GM20000 (cell line): ENCODE results near the gene ALDH1L1.

ENCODE experiments used
- DNase-seq: peaks from one replicate; pipeline ENCODE4 v3.0.0; 2012; ENCODE audit warnings: low spot score
- CTCF ChIP-seq: IDR thresholded peaks from 2 replicates; pipeline ENCODE4 v1.5.1; 2012; ENCODE audit warnings: mild to moderate bottlenecking, control low read depth; ENCODE audit errors: extremely low read depth, missing control alignments

ALDH1L1 gene

GRCh38 chr3:126124148-126124868, 56.1 kb downstream of the ALDH1L1 start:
- DNase-seq = no peak
- TF ChIP-seq CTCF = no peak

- DNase-seq = no peak
- TF ChIP-seq CTCF = no peak
Observed at GRCh38 chr3:126121632-126122031, 58.8 kb downstream of the ALDH1L1 start.

DNA sequence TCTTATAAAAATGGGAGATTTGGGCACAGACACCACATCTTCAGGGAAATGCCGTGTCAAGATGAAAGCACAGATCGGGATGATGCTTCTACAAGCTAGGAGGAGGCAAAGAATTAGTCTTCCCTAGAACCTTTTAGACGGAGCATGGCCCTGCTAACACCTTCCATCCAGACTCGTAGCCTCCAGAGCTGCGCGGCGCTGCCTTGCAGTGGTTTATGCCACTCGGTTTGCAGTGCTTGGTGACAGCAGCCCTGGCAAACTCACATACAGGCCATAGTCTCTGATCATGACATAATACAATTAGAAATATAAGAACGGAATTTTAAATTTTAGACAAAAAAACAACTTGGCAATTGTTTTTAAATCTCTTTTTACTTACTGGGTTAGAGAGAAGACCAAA, 59.3 kb downstream of the ALDH1L1 start:
- TF ChIP-seq CTCF = no peak
- no peak for DNase-seq

DNA sequence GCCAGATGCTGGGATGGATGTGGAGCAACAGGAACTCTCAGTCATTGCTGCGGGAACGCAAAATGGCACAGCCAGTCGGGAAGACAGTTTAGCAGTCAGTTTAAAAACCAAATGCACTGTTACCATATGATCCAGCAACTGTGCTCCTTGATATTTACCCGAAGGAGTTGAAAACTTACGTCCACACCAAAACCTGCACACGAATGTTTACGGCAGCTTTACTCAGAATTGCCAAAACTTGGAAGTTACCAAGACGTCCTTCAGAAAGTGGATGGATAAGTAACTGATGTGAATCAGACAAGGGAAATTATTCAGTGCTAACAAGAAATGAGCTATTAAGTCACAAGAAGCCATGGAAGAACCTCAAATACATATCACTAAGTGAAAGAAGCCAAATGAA, 60.4 kb downstream of the ALDH1L1 start:
- TF ChIP-seq CTCF = no peak
- DNase-seq = no peak

GRCh38 chr3:126119008-126119675, 61.2 kb downstream of the ALDH1L1 start:
- no peak for TF ChIP-seq CTCF
- no peak for DNase-seq

DNA sequence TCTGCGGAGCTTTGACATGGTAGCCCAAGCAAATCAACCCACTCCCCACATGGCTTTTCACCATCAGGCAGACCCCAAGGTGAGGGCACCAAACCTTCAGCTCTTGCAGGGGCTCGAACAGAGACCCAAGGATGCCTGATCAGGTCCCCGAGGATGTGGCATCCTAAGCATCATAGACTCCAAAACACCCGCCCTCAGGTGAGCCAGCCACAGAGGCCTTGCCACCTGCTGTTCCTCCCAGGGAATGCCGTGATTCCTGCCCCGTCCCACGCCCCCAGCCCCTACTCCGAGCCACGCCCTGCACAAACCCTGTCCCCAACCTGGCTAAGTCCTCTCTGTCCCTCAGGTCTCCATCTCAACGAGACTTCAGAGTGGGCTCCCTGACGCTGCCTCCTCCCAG, 61.8 kb downstream of the ALDH1L1 start:
- no peak for TF ChIP-seq CTCF
- no peak for DNase-seq

DNA sequence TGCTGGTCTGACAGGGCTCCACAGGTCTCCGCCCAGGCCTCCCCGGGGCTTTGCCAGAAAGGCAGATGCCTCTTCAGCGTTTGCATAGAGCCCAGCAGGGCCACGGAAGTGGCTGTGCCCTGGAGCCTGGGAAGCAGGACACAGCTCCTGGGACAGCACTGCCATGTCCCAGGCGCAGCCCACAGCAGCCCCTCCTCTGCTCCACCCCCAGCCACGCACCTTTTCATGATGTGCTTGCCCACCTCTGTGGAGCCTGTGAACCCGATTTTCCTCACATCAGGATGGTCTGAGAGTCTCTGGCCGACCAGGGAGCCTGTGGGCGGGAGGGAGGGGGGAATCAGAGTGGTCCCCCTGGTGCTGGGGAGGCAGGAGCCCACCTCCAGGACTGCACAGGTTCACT, 62.6 kb downstream of the ALDH1L1 start:
- no peak for TF ChIP-seq CTCF
- no peak for DNase-seq
